Activated T-cell treated with anti-CD3 and anti-CD28 coated beads, Interleukin-2, amount 50 U/mL, for 48 hours (primary cell): ENCODE data around the gene FUBP1.
A peak's percentile ranks its signal among the peaks of the same experiment; 100 is the strongest.
"Not testable (repeated sequence)": the region's sequence is repeated elsewhere in the genome, so short reads cannot be mapped to it uniquely, and the experiment has no call there.

Experiments used
- DNase-seq, 2 experiments: peaks; one replicate each; pipeline ENCODE4 v3.0.0-alpha.2; 2020

The FUBP1 gene, protein sequence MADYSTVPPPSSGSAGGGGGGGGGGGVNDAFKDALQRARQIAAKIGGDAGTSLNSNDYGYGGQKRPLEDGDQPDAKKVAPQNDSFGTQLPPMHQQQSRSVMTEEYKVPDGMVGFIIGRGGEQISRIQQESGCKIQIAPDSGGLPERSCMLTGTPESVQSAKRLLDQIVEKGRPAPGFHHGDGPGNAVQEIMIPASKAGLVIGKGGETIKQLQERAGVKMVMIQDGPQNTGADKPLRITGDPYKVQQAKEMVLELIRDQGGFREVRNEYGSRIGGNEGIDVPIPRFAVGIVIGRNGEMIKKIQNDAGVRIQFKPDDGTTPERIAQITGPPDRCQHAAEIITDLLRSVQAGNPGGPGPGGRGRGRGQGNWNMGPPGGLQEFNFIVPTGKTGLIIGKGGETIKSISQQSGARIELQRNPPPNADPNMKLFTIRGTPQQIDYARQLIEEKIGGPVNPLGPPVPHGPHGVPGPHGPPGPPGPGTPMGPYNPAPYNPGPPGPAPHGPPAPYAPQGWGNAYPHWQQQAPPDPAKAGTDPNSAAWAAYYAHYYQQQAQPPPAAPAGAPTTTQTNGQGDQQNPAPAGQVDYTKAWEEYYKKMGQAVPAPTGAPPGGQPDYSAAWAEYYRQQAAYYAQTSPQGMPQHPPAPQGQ

DNA sequence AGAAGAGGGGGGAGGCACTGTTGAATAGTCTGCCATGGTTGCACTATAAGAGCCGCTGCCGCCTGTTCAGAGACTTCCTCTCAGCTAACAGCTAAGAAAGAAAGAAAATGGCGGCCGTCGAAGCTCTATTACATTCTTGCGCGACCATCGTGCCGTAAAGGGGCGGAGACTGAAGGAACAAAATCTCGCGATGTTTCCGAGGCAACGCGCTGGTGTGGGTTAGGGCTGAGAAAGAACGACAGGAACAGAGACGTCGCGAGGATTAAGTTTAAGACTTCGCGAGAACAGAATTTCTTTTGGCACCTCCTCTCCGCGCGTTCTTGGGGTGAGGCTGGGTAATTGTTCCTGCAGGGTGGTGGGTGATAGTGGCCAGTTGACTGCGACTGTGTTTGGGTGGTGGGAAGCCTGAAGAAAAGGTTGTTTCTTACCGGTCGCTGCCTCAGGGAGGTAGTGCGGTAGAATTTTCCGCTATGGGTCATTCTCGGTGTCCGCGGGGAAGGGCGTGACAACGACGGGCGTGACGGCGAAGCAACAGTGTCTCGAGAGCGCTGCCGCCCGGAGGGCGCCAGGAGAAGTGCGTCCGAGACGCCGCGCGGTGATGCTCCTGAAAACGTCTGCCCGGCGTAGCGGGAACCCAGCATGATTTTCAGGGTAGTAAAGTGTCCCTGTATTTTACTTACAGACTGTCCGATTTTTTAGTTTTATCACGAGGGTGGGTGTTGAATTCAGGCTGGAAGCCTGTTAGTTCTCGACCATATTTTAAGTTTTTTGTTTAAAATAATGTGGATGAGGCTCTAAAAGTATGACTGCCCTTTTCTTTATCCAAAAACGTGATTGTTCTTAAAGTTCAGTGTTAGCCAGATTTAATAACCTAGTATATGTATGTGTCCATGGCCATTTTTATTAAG lies at the start of gene FUBP1:
Gene FUBP1, minus strand, starts transcription at position 104 of the 908 bp plus-strand sequence. Its CDS starts 68 bp downstream, at position 36.
- DNase-seq, result peak; percentile 97

DNA sequence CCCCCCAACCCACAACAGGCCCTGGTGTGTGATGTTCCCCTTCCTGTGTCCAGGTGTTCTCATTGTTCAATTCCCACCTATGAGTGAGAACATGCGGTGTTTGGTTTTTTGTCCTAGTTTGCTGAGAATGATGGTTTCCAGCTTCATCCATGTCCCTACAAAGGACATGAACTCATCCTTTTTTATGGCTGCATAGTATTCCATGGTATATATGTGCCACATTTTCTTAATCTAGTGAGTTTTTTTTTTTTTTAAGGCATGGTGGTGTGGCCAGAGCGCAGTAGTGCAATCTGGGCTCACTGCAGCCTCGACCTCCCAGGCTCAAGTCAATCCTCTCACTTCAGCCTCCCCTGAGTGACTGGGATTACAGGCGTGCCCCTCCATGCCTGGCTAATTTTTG lies 42.3 kb upstream of the FUBP1 start:
- not testable (repeated sequence) for DNase-seq

DNA sequence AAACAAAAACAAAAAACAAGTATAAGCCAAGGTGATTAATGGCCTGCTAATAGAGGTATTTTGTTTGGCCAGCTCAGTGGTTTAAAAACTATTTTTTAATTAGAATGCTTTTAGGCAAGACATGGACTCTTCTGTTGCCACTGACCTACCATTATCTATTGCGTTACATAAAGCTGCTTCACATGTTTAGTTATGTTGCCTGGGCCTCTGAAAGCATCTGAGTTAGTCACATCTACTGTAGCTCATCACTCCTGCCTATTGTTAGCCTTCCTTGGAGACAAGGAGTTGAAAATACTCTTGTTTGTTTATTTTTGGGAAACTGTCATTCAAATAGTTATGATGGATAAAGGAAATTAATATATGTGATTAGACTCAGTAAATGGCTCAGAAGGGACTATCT lies 40.2 kb upstream of the FUBP1 start:
- DNase-seq, result no peak

DNA sequence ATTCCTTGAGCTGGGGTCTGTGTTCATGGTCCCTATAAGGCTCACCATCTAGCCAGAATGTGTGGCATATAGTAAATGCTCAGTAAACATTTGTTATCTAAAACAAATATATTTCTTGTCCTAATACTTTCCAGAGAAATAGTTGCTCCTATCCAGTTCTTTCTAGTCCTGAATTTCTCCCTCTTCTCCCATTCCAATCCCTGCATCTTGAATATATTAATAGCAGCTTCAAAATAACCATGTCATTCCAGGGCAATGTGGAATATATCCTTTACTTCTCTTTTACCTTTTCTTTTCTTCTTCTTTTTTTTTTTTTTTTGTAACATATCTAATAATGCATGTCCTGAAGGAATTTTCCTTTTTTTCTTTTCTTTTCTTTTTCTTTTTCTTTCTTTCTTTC lies 36.3 kb upstream of the FUBP1 start:
- DNase-seq, result no peak

DNA sequence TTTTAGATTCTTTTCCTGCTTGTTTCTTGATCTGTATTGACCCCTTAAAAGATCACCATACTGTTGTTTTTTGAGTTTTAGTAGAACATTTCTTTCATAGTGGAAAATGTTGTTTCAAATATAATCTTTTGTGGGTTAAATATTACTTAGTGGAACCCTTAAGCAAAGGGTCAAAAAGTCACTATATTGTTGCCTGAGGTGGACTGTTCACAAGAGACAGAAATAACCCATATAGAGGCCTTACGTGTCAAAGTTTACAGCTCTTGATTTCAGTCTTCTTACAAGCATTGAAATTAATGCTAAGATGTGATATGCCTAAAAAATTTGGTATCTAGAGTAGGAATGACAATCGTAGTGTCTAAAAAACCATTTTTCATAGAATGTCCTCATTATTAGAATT lies 32.2 kb upstream of the FUBP1 start:
- DNase-seq, result no peak

DNA sequence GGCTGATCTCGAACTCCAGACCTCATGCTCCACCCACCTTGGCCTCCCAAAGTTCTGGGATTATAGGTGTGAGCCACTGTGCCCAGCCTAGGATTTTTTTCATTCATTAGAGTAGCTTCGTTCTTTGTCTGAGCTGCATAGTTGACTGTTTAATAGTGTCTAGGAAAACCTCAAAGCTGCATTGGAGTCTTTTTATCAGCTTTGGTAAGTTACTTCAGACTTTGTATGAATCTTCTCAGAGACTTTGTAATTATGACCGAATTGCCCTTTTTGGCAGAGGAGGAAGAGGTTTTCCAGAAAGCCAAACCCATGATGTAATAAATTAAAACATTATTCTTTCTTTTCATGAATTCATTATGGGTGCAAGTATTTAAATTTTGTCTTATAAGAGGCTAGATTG lies 31.0 kb upstream of the FUBP1 start:
- DNase-seq, result no peak

DNA sequence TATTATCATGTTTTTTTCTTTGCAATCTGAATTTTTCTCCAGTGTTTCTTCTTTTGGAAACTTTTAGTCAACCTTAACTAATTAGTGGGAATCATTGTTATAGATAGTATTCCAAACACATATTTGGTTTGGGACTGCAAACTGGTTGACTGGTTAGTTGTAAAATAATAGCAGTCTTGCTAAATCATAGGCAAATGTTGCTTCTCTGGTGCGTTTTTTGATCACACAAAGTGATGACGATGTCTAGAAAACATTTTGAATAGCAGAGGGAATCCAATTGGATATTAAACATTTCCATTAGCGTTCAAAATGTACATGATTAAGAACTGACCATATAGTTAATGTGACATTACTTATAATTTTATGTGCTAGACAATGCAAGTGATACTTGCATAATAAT lies 30.4 kb upstream of the FUBP1 start:
- no peak for DNase-seq

DNA sequence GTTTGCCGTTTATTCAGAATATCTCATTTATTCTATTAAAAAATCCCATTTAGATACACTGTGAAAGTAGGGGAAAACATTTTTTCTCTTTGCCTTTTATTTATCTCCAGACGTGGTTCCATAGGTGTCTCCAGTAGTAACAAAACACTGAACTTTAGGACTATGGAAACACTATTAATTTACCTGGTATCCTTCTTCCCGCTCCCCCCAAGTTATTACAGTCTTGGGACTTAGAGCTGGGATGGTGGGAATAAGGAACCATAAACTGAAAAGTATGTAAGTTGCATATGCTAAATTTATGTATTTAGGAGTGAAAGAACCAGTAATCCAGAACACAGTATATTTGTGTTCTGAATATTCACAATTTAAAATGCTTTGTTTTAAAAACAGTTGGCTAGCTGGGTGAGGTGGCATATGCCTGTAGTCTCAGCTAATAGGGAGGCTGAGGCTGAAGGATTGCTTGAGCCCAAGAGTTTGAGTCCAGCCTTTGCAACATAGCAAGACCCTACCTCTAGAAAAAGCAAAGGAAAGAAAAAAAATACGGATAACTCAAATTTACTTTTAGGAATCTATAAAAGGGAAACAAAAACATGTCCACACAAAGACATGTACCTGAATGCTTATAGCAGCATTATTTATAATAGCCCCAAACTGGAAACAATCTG lies 28.9 kb upstream of the FUBP1 start:
- DNase-seq, result no peak

DNA sequence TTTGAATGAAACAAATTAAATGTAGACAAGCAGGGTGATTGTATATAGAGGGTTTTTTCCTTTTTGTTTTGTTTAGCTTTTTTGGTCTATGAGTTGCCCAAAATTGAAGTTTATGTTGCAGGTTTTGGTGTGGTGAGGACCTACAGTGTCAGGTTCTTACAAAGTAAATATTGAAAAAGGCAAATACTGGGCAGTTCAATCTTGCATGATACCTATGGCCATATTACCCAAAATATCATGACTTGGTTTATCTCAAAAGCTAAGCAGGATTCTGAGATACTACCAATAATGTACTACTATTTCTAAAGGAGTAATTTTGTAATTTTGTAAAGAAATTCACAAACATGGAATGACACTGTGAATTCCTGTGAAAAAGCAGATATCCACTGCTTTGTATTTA lies 27.6 kb upstream of the FUBP1 start:
- no peak for DNase-seq

DNA sequence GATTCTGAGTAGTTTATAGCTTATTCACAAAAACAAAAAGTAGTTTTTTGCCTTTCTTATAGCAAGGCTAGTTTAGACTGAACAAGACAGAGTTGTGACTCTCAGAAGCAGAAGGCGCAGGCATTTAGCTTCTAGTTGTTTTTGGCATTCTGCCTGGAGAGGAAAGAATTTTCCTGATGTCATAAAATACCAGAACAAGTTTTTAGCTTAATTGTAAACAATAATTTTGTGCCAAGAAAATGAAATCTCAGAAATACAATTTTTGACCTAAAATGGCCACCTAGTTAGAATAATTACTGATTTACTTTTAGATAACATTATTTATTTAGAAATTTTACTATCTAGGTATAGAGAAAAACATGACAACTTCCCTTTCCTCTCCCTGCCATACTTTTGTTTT lies 26.9 kb upstream of the FUBP1 start:
- DNase-seq, result no peak

DNA sequence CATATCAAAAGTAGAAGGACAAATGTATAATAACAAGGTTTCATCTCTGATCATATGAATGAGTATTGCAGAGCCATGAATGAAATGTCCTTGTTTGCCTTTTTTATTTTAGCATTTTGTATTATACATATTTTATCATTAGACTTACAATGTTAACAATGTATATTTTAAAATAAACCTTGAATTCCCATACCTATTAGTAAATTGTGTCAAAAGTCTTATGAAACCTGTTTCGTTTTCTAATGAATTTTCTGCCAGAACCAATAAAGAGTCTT lies 26.5 kb upstream of the FUBP1 start:
- DNase-seq, result no peak

DNA sequence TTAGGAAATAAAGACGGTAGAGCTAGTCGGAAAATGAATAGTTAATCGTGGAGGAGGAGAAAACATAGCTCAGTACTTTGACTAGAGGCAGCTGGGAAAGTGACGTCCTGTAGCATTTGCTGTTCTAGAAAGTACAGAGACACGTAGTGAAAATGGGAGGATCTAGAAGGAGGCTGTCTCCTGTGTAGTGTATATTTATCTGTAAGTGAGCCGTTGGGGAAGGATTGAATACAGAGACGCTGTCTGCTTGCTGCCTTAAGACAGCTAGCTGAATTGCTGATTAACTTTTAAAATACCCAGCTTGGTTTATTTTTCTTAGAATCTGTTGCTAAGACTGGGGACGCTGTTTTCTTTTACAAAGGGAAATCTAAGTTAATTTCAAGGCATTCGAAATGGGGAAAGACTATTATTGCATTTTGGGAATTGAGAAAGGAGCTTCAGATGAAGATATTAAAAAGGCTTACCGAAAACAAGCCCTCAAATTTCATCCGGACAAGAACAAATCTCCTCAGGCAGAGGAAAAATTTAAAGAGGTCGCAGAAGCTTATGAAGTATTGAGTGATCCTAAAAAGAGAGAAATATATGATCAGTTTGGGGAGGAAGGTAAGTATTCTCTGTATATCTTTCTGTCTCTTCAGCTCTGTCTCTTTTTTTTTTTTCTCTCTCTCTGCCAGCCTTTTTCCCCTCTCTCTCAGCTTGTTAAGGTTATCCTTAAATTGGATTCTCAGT lies 26.0 kb upstream of the FUBP1 start, which contains the start of gene DNAJB4:
Gene DNAJB4, plus strand, starts transcription at position 221 of the 729 bp plus-strand sequence. Its CDS starts 172 bp downstream, at position 393.
- DNase-seq, result peak; percentile 34 to 40

DNA sequence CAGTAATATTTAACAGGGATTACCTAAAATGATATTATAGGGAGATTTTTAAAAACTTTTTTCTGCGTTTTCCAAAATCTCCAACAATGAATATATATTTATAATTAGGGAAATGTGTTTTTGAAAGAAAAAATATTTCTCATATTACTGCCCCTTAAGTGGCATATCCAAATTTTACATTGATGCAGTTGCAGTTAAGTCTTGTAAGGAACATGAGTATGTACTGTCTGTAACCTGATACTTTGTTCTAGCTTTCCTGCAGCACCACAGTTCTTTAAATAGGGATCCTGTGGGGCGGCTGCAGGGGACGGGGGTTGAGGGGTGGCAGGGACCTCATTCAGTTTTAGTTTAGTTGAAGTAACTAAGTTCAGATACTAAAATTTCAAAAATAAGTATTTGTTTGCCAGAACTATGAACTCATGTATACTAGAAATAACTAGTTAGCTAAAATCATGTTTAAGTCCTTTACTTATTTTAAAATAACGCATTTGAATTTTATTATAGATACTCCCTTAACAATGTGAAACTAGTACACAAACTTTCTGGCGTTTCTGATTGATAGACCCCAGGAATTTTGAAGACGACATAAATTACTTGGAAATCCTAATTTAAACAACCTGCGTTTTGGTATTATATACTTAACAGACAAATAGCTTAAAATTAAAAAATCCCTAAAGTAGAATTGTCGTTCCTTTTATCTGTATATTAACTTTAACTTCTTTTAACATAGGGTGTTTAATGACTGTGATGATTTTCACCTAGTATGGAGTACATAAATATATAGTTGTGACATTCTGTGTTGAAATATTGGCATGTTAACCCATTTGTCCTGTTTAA lies 25.2 kb upstream of the FUBP1 start:
- DNase-seq, result peak; percentile 64 to 67

DNA sequence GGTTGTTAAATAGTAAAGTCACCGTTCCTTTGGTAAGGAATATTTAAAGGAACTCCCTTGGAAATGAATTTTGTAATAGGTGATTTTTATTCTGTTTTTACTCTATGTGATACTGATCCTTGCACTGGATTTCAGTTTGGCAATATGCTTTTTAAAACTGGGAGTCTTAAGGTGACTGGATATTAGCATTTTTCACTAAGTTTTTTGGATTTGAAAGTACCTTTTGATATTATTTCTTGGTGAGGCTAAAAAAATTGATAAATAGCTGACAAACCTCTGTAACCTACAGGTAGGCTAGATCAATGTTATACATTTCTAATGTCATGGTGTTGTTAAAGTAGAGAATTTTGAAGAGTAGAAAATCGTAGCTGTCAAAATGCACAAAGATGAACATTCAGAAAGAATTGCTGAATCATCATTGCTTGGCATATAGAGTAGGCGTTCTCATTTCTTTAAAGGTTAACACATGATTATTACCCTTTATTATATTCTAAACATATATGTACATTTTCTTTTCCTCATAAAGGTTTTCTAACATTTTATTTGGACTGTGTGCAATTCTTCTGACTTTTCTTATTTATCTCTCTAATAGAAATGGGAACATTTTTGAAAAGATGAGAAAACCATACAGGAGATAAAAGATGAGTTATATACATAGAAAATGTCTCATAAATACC lies 24.3 kb upstream of the FUBP1 start:
- no peak for DNase-seq

DNA sequence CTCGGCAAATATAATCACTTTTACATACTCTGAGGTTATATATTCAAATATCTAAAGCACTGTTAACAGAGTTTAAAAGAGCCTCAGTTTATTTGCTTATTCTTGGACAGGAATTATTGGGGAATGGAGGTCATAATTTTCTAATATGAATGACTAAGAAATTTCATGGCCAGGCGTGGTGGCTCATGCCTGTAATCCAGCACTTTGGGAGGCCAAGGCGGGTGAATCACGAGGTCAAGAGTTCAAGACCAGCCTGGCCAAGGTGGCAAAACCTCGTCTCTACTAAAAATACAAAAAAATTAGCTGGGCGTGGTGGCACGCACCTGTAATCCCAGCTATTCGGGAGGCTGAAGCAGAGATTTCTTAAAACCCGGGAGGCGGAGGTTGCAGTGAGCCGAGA lies 21.7 kb upstream of the FUBP1 start:
- DNase-seq, result not testable (repeated sequence)

DNA sequence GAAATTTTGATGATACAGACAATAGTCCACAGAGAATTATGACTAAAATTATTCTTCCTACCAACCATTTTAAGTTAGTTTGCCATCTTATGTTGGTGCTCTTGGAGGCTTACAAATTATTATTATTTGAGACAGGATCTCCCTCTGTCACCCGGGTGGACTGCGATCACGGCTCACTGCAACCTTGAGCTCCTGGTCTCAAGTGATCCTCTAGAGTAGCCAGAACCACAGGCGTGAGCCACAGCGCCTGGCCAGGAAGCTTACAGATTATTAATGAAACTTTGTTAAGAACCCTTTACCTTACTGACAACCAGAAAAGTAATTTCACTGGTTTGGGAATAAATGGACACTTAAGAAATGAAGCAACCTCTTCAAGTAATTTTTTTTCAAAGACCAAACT lies 17.9 kb upstream of the FUBP1 start:
- DNase-seq, result no peak

DNA sequence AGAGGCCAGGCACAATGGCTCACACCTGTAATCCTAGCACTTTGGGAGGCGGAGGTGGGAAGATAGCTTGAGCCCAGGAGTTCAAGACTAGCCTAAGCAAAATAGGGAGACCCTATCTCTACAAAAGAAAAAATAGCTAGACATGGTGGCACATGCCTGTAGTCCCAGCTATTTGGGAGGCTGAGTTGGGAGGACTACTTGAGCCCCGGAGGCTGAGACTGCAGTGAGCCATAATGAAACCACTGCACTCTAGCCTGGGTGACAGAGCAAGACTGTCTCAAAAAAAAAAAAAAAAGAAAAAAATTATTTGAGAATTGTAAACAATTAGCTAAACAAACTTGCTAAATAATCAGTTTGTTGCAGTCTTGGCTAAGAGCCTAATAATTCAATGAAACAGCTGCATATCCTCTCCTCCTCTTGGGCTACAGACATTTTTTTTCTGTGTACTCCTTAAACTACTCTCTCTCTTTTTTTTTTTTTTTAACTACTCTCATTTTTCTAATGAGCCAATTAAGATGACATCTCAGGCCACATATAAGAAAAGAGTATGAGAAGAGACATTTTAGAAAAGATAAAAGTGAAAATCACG lies 15.3 kb upstream of the FUBP1 start:
- no peak for DNase-seq

DNA sequence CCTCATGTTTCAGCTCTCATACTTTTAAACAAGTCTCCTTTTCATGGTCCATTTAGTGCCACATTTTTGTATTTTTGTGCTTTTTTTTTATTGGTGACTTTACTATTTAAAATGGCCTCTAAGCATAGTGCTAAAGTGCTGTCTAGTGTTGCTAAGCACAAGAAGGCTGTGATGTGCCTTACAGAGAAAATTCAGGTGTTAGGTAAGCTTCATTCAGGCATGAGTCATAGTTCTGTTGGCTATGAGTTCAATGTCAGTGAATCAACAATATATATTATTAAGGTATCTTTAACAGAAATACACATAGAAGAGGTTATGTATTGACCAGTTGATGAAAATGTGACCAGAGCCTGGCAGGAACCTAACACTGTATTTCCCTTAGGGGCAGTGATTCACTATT lies 12.8 kb upstream of the FUBP1 start:
- DNase-seq, result no peak

DNA sequence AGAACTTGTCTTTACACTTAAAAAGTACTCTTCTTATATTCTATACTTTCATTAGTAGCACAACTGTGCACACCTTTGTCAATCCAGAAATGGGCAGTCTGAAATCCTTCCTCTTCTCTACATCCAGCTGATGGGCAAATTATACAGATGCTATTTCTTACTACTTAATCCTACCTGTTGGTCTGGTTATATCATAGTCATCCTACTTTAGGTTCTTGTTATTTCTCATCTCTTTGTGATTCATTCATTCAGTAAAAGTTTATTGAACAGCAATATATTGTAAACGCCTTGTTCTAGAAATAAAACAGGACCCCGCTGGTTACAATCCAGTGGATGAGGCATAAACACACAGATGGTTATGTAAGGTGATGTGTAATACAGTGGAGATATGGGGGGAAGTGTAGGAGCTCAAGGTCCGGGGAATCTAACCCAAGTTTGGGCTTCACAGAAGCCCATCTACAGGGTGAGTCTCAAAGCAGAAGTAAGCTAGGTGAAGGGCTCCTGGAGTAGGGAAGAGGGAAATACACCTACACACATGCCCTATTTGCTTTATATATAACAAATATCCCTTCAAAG lies 11.8 kb upstream of the FUBP1 start:
- DNase-seq, result no peak

DNA sequence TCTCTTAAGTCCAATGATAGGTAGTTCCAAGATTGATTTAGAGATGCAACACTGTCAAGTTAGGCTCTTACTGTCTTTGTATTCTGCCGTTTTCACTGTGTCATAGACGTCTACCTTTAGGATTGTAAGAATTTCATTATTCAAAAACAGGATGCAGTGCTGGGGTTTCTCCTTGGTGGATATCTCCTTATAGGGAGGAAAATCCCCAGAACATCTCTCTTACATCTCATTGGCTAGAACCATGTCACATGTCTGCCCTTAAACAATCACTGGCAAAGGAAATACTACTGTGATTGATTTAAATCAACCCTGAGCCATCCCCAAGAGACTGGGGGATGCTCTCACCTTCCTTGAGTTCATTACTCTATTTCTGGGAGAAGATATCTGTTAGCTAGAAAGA lies 10.9 kb upstream of the FUBP1 start:
- no peak for DNase-seq
